HG03558 (cell line): ENCODE results near the gene DDA1.

Experiments
- ATAC-seq: cut with Tn5 transposase; IDR thresholded peaks from one replicate; pipeline ENCODE4 v1.9.1; 2021; ENCODE audit warnings: moderate number of reproducible peaks; ENCODE audit not compliant: unreplicated experiment; ENCODE audit errors: extremely low read depth

Gene DDA1

GRCh38 chr19:17327654-17328516 is 18.5 kb downstream of the DDA1 start:
- ATAC-seq = no peak

GRCh38 chr19:17328517-17329365 is 19.4 kb downstream of the DDA1 start:
- no peak for ATAC-seq

GRCh38 chr19:17329366-17330261 is 20.3 kb downstream of the DDA1 start:
- ATAC-seq = no peak

- ATAC-seq = no peak
These were observed 21.1 kb downstream of the DDA1 start for GRCh38 chr19:17330262-17331044.

- no peak for ATAC-seq
These were observed 21.7 kb downstream of the DDA1 start for GRCh38 chr19:17331045-17331558.

GRCh38 chr19:17332360-17332676 is 23.0 kb downstream of the DDA1 start:
- ATAC-seq = no peak

GRCh38 chr19:17332677-17333581 is 23.6 kb downstream of the DDA1 start:
- no peak for ATAC-seq

- ATAC-seq = no peak
These were observed 24.4 kb downstream of the DDA1 start for GRCh38 chr19:17333611-17334413.

- no peak for ATAC-seq
These were observed 25.3 kb downstream of the DDA1 start, which contains the start of gene ANO8 for GRCh38 chr19:17334414-17335409. Gene ANO8 (minus strand): TSS chr19:17334855. CDS start chr19:17334670, 185 bp downstream.

GRCh38 chr19:17335575-17335974 is 26.2 kb downstream of the DDA1 start:
- ATAC-seq = no peak

- ATAC-seq = peak; percentile 41
These were observed 27.7 kb downstream of the DDA1 start, which contains the start of gene GTPBP3 for GRCh38 chr19:17336872-17337674. Gene GTPBP3 (plus strand): TSS chr19:17337553. CDS start chr19:17337612, 59 bp downstream.

GRCh38 chr19:17337675-17338432 is 28.5 kb downstream of the DDA1 start:
- ATAC-seq = no peak

GRCh38 chr19:17338433-17339078 is 29.2 kb downstream of the DDA1 start:
- no peak for ATAC-seq

- ATAC-seq = no peak
These were observed 29.9 kb downstream of the DDA1 start for GRCh38 chr19:17339088-17339741.
